NCI-H510A treated with DMSO at 0.1 percent for 48 hours (cell line): ENCODE measurements around the gene ATP5PD.
A peak's percentile ranks its signal among the peaks of the same experiment; 100 is the strongest.

Experiments used
- DNase-seq: peaks from one replicate; lab custom pipeline; 2025; lab: John Stamatoyannopoulos, UW

ATP5PD gene

GRCh38 chr17:75046407-75047289 lies at the start of gene ATP5PD, which contains the start of gene KCTD2:
ATP5PD (minus strand) TSS chr17:75046969; CDS start chr17:75042650, 4,319 bp downstream.
KCTD2 (plus strand) TSS chr17:75047225; CDS start chr17:75047251, 26 bp downstream.
- peak; percentile 98 for DNase-seq

GRCh38 chr17:75096082-75096625 lies 49.4 kb upstream of the ATP5PD start:
- DNase-seq = no peak

- DNase-seq = no peak
Measured at GRCh38 chr17:75094871-75095399, 48.2 kb upstream of the ATP5PD start.

GRCh38 chr17:75093548-75094158 lies 46.9 kb upstream of the ATP5PD start:
- DNase-seq = no peak

GRCh38 chr17:75091855-75092327 lies 45.1 kb upstream of the ATP5PD start:
- DNase-seq = no peak

GRCh38 chr17:75090871-75091854 lies 44.4 kb upstream of the ATP5PD start:
- no peak for DNase-seq

GRCh38 chr17:75088465-75089417 lies 42.0 kb upstream of the ATP5PD start:
- DNase-seq = no peak

- peak; percentile 71 for DNase-seq
Measured at GRCh38 chr17:75087558-75088453, 41.0 kb upstream of the ATP5PD start, which contains the start of gene SLC16A5. SLC16A5 (plus strand) TSS chr17:75087954; CDS start chr17:75093637, 5,683 bp downstream.

- no peak for DNase-seq
Measured at GRCh38 chr17:75087182-75087557, 40.4 kb upstream of the ATP5PD start.

- DNase-seq = no peak
Measured at GRCh38 chr17:75086496-75087181, 39.9 kb upstream of the ATP5PD start.

- no peak for DNase-seq
Measured at GRCh38 chr17:75084039-75084660, 37.4 kb upstream of the ATP5PD start.

- no peak for DNase-seq
Measured at GRCh38 chr17:75082683-75083082, 35.9 kb upstream of the ATP5PD start.

GRCh38 chr17:75081611-75082540 lies 35.1 kb upstream of the ATP5PD start:
- DNase-seq = no peak

- DNase-seq = no peak
Measured at GRCh38 chr17:75079023-75079373, 32.2 kb upstream of the ATP5PD start.

- DNase-seq = no peak
Measured at GRCh38 chr17:75078284-75079022, 31.7 kb upstream of the ATP5PD start.
